IMR-90 (cell line): ENCODE results near the gene B3GALT4. TPM values are rescaled to one million over a fixed set of nuclear protein-coding genes. Genes with fewer than 3 reads are reported as not detected.

Experiments
- ATAC-seq: fragments of 200-7000 bp; cut with Tn5 transposase; 2 replicates; pipeline ENCODE4 v1.9.1; 2020; ENCODE audit warnings: low read depth, mild to moderate bottlenecking, moderate library complexity
- BruUV-seq: library from RNA; stranded (reverse); fragments of 400-500 nt; replicated peaks from 2 replicates; lab custom pipeline; 2021; lab: Mats Ljungman, UMichigan
- CTCF ChIA-PET: fragments of 300-600 bp; formaldehyde crosslinking; extraction: SDS; loops from one replicate; lab custom pipeline; 2021; ENCODE audit warnings: antibody characterized with exemption; lab: Yijun Ruan, JAX
- POLR2A ChIA-PET: fragments of 300-600 bp; sonication (Branson Sonifier 250); formaldehyde crosslinking; loops from one replicate; lab custom pipeline; 2022; ENCODE audit warnings: antibody characterized with exemption; ENCODE audit not compliant: unreplicated experiment; lab: Charles Lee
- DNase-seq: peaks from one replicate; pipeline ENCODE4 v3.0.0; 2013
- H2AFZ ChIP-seq: replicated peaks from 2 replicates; pipeline ENCODE3; 2013; ENCODE audit warnings: low read length, mild to moderate bottlenecking; ENCODE audit not compliant: poor library complexity
- H2AK5ac ChIP-seq: 2 replicates; pipeline ENCODE4 v1.6.1; 2013; ENCODE audit warnings: low read depth, low read length, inconsistent platforms
- H2AK9ac ChIP-seq: replicated peaks from 2 replicates; pipeline ENCODE3; 2013; ENCODE audit warnings: mild to moderate bottlenecking, low read depth, low read length, moderate library complexity; ENCODE audit not compliant: poor library complexity
- H2BK120ac ChIP-seq: 2 replicates; pipeline ENCODE4 v1.6.1; 2013; ENCODE audit warnings: low read depth, low read length, inconsistent platforms
- H2BK15ac ChIP-seq: 3 replicates; pipeline ENCODE4 v1.6.1; 2013; ENCODE audit warnings: low read depth, low read length, inconsistent platforms
- H2BK20ac ChIP-seq: 2 replicates; pipeline ENCODE4 v1.6.1; 2013; ENCODE audit warnings: low read depth, mild to moderate bottlenecking, inconsistent platforms, low read length, moderate library complexity
- H2BK5ac ChIP-seq: 2 replicates; pipeline ENCODE4 v1.6.1; 2013; ENCODE audit warnings: mild to moderate bottlenecking, low read depth, low read length, inconsistent platforms; ENCODE audit not compliant: poor library complexity, severe bottlenecking
- H3K14ac ChIP-seq: replicated peaks from 2 replicates; pipeline ENCODE4 v1.6.1; 2013; ENCODE audit warnings: low read depth, low read length, inconsistent platforms
- H3K18ac ChIP-seq: 2 replicates; pipeline ENCODE4 v1.6.1; 2013; ENCODE audit warnings: low read depth, low read length, control low read depth
- H3K23ac ChIP-seq: 2 replicates; pipeline ENCODE4 v1.6.1; 2013; ENCODE audit warnings: low read depth, low read length, inconsistent platforms
- H3K27ac ChIP-seq: 2 replicates; pipeline ENCODE4 v1.5.1; 2013; ENCODE audit warnings: mild to moderate bottlenecking, control low read depth, low read length; ENCODE audit not compliant: insufficient read depth
- H3K27me3 ChIP-seq: 2 replicates; pipeline ENCODE4 v1.6.1; 2013; ENCODE audit warnings: low read length; ENCODE audit not compliant: control insufficient read depth, insufficient read depth
- H3K36me3 ChIP-seq: 2 replicates; pipeline ENCODE4 v1.6.1; 2013; ENCODE audit warnings: low read length, mixed read lengths; ENCODE audit not compliant: control insufficient read depth, insufficient read depth
- H3K4ac ChIP-seq: 2 replicates; pipeline ENCODE4 v1.6.1; 2013; ENCODE audit warnings: low read depth, low read length, inconsistent platforms
- H3K4me1 ChIP-seq: 2 replicates; pipeline ENCODE4 v1.6.1; 2013; ENCODE audit warnings: low read length, mixed read lengths; ENCODE audit not compliant: control insufficient read depth, insufficient read depth
- H3K4me2 ChIP-seq: 2 replicates; pipeline ENCODE4 v1.6.1; 2013; ENCODE audit warnings: low read depth, mild to moderate bottlenecking, control low read depth, low read length, moderate library complexity
- H3K4me3 ChIP-seq: 2 replicates; pipeline ENCODE4 v1.5.1; 2013; ENCODE audit warnings: low read depth, mild to moderate bottlenecking, control low read depth, low read length, moderate library complexity; ENCODE audit not compliant: insufficient read depth
- H3K56ac ChIP-seq: 2 replicates; pipeline ENCODE4 v1.6.1; 2013; ENCODE audit warnings: low read length, inconsistent platforms; ENCODE audit not compliant: insufficient read depth; ENCODE audit errors: extremely low read depth
- H3K79me1 ChIP-seq, 2 experiments: 2 replicates each; pipeline ENCODE4 v1.6.1; 2013; ENCODE audit warnings: low read length in 2 of 2, inconsistent platforms in 1 of 2, low read depth in 1 of 2
- H3K9ac ChIP-seq: 2 replicates; pipeline ENCODE4 v1.6.1; 2013; ENCODE audit warnings: low read depth, low read length, control low read depth
- H3K9me1 ChIP-seq: 2 replicates; pipeline ENCODE4 v1.6.1; 2013; ENCODE audit warnings: low read length, inconsistent platforms; ENCODE audit not compliant: insufficient read depth
- H3K9me3 ChIP-seq: 2 replicates; pipeline ENCODE4 v1.6.1; 2013; ENCODE audit warnings: low read length; ENCODE audit not compliant: control insufficient read depth, insufficient read depth
- H4K20me1 ChIP-seq: 2 replicates; pipeline ENCODE4 v1.6.1; 2013; ENCODE audit warnings: low read length, inconsistent platforms; ENCODE audit not compliant: insufficient read depth
- H4K5ac ChIP-seq: 2 replicates; pipeline ENCODE4 v1.6.1; 2013; ENCODE audit warnings: mild to moderate bottlenecking, low read depth, low read length, control low read depth
- H4K8ac ChIP-seq, 2 experiments: 2 replicates each; pipeline ENCODE4 v1.6.1; 2013; ENCODE audit warnings: low read depth in 2 of 2, low read length in 2 of 2, control low read depth in 1 of 2, inconsistent platforms in 1 of 2
- H4K91ac ChIP-seq: 2 replicates; pipeline ENCODE4 v1.6.1; 2013; ENCODE audit warnings: low read depth, low read length, inconsistent platforms; ENCODE audit not compliant: insufficient read depth
- BHLHE40 ChIP-seq: fragments of 150-350 bp; IDR thresholded peaks from 2 replicates; pipeline ENCODE4 v1.6.1; 2016; ENCODE audit warnings: mild to moderate bottlenecking, low read depth, low read length
- CEBPB ChIP-seq: IDR thresholded peaks from 2 replicates; pipeline ENCODE4 v1.6.1; 2012; ENCODE audit warnings: low read depth, low read length, improper control_type of control experiment
- CHD1 ChIP-seq: IDR thresholded peaks from 2 replicates; pipeline ENCODE4 v1.6.1; 2012; ENCODE audit warnings: low read depth, low read length, improper control_type of control experiment
- ELK1 ChIP-seq: fragments of 150-350 bp; IDR thresholded peaks from 2 replicates; pipeline ENCODE4 v1.6.1; 2016; ENCODE audit warnings: low read depth, mild to moderate bottlenecking, low read length, moderate library complexity, borderline replicate concordance
- MAFK ChIP-seq: IDR thresholded peaks from 2 replicates; pipeline ENCODE4 v1.6.1; 2012; ENCODE audit warnings: low read depth, low read length, improper control_type of control experiment
- MAZ ChIP-seq: IDR thresholded peaks from 2 replicates; pipeline ENCODE4 v1.6.1; 2012; ENCODE audit warnings: low read depth, mild to moderate bottlenecking, low read length, improper control_type of control experiment, moderate library complexity, borderline replicate concordance
- MXI1 ChIP-seq: IDR thresholded peaks from 2 replicates; pipeline ENCODE4 v1.6.1; 2012; ENCODE audit warnings: low read depth, mild to moderate bottlenecking, low read length, moderate library complexity, borderline replicate concordance
- NFE2L2 ChIP-seq: fragments of 150-350 bp; IDR thresholded peaks from 2 replicates; pipeline ENCODE4 v1.6.1; 2016; ENCODE audit warnings: low read depth, mild to moderate bottlenecking, low read length
- POLR2A ChIP-seq: IDR thresholded peaks from 2 replicates; pipeline ENCODE4 v1.6.1; 2012; ENCODE audit warnings: mild to moderate bottlenecking, low read depth, low read length
- RAD21 ChIP-seq: IDR thresholded peaks from 2 replicates; pipeline ENCODE4 v1.6.1; 2012; ENCODE audit warnings: low read length, improper control_type of control experiment
- RCOR1 ChIP-seq: IDR thresholded peaks from 2 replicates; pipeline ENCODE4 v1.6.1; 2012; ENCODE audit warnings: mild to moderate bottlenecking, low read length, improper control_type of control experiment; ENCODE audit not compliant: insufficient replicate concordance
- RFX5 ChIP-seq: IDR thresholded peaks from 2 replicates; pipeline ENCODE4 v1.8.0; 2012; ENCODE audit warnings: low read depth, mild to moderate bottlenecking, low read length, moderate library complexity
- SMC3 ChIP-seq: fragments of 150-350 bp; IDR thresholded peaks from 2 replicates; pipeline ENCODE4 v1.6.1; 2016; ENCODE audit warnings: low read depth, mild to moderate bottlenecking, antibody characterized with exemption, low read length, moderate library complexity
- USF2 ChIP-seq: fragments of 150-350 bp; IDR thresholded peaks from 2 replicates; pipeline ENCODE4 v1.6.1; 2017; ENCODE audit warnings: mild to moderate bottlenecking, antibody characterized with exemption, low read length, low read depth
- WGBS, 2 experiments: methylation state at CpG; one replicate each; pipeline versions ENCODE4 v1.1.5 to v1.1.7; 2013; ENCODE audit warnings: missing lambda C conversion rate in 2 of 2; ENCODE audit not compliant: insufficient read length in 1 of 2; ENCODE audit errors: extremely low coverage in 2 of 2; 5-methylcytosine and 5-hydroxymethylcytosine counted together
- dilution Hi-C: fragments of 300-500 bp; cut with HindIII; formaldehyde crosslinking; loops from one replicate; pipeline ENCODE4 v1.14.3; 2018; ENCODE audit warnings: low sequenced_read_pairs; ENCODE audit not compliant: unreplicated experiment
- in situ Hi-C: fragments of 300-500 bp; cut with MboI; formaldehyde crosslinking; loops from 3 replicates; pipeline ENCODE4 v1.14.3; 2019; ENCODE audit warnings: low sequenced_read_pairs, inconsistent platforms, mixed read lengths
- intact Hi-C: fragments of 100-400 bp; cut with micrococcal nuclease; formaldehyde crosslinking; loops from 2 replicates; pipeline ENCODE4 v1.10.0; 2022
- polyA plus RNA-seq, 3 experiments: library from polyadenylated mRNA; depleted of rRNA; stranded (reverse); fragments of >200 nt; gene quantifications; 2 replicates each; pipeline ENCODE4 v1.2.3, GENCODE V29; 2012; ENCODE audit warnings: low replicate concordance in 1 of 3
- total RNA-seq: library from RNA; depleted of rRNA; stranded (reverse); fragments of >200 nt; gene quantifications from 2 replicates; pipeline ENCODE4 v1.2.3, GENCODE V29; 2012

B3GALT4 gene
- total and polyA plus RNA-seq, 2 of the 4 experiments (the other 2 are of a cell fraction), result 0.70 to 0.72 TPM

- Histone ChIP-seq H2BK15ac (no peak overlapping the region), H2BK120ac (no peak overlapping the region), H3K9me3 (no peaks in the 10 kb centered on the region), H4K91ac (no peak overlapping the region), H3K79me1 (peaks cover 14 to 50% of the 10 kb centered on the region in 2 experiments), H2AFZ (no peak overlapping the region), H3K27ac (no peak overlapping the region), H3K56ac (no peak overlapping the region), H3K4me1 (no peaks in the 10 kb centered on the region), H3K4me2 (no peak overlapping the region), H3K18ac (no peak overlapping the region), H4K5ac (no peak overlapping the region), H2AK9ac (no peak overlapping the region), H2BK5ac (no peak overlapping the region), H3K23ac (no peak overlapping the region), H2BK20ac (no peak overlapping the region), H3K4me3 (no peak overlapping the region), H3K14ac (no peak overlapping the region), H4K8ac (no peak overlapping the region), H3K27me3 (no peaks in the 10 kb centered on the region), H4K20me1 (peaks cover 15% of the 10 kb centered on the region; the same call in 1 of the 2 replicates), H3K4ac (no peak overlapping the region), H3K36me3 (peaks cover 19% of the 10 kb centered on the region), H3K9me1 (no peaks in the 10 kb centered on the region), H3K9ac (no peak overlapping the region), H2AK5ac (no peak overlapping the region)
- dilution Hi-C loops, result no loop called here
- BruUV-seq, result no TSS peak
- ATAC-seq (no peak), DNase-seq (no peak)
- ChIA-PET POLR2A (no interaction called here), CTCF (no interaction called here)
- intact Hi-C loops, result no loop called here
- in situ Hi-C loops, result no loop called here
- no peak for TF ChIP-seq RCOR1
- no peak for TF ChIP-seq ELK1
- no peak for TF ChIP-seq POLR2A
- no peak for TF ChIP-seq CEBPB
- no peak for TF ChIP-seq USF2
- no peak for TF ChIP-seq CHD1
- TF ChIP-seq RFX5, result no peak
- TF ChIP-seq SMC3, result no peak
- TF ChIP-seq RAD21, result no peak
- no peak for TF ChIP-seq BHLHE40
- no peak for TF ChIP-seq NFE2L2
- TF ChIP-seq MAFK, result no peak
- TF ChIP-seq MAZ, result no peak
- TF ChIP-seq MXI1, result no peak
- WGBS, 2 experiments, result 85% methylated on average over 5 of the region's 8 CpGs; no CpG with 5 or more reads in 1 of the 2 experiments
These were observed 28.1 kb downstream of the B3GALT4 start for GRCh38 chr6:33305052-33305451.
